ENCODE data around the gene GNB5.

GNB5 gene

GRCh38 chr15:52134502-52135144 lies 56.6 kb downstream of the GNB5 start:
- no peaks in the 10 kb centered on the region for H3K9me3 ChIP-seq (ENCODE audit: control insufficient read depth, low read depth, low read length)
- H3K27me3 ChIP-seq (ENCODE audit: control insufficient read depth, insufficient read depth, low read length), result no peaks in the 10 kb centered on the region
- no peak overlapping the region for H3K4me3 ChIP-seq (ENCODE audit: low read length)
- no peak overlapping the region for H3K9ac ChIP-seq (ENCODE audit: low read length)
- no peak overlapping the region for H3K27ac ChIP-seq (ENCODE audit: low read length)
- peaks cover 7% of the 10 kb centered on the region for H3K36me3 ChIP-seq (ENCODE audit: control insufficient read depth, low read depth, low read length)
- no peaks in the 10 kb centered on the region for H3K4me1 ChIP-seq (ENCODE audit: control insufficient read depth, low read depth, low read length)

- H3K27ac ChIP-seq (ENCODE audit: low read length), result no peak overlapping the region
- no peaks in the 10 kb centered on the region for H3K4me1 ChIP-seq (ENCODE audit: control insufficient read depth, low read depth, low read length)
- H3K9me3 ChIP-seq (ENCODE audit: control insufficient read depth, low read depth, low read length), result no peaks in the 10 kb centered on the region
- no peaks in the 10 kb centered on the region for H3K27me3 ChIP-seq (ENCODE audit: control insufficient read depth, insufficient read depth, low read length)
- H3K36me3 ChIP-seq (ENCODE audit: control insufficient read depth, low read depth, low read length), result peaks cover 7% of the 10 kb centered on the region
- no peak overlapping the region for H3K4me3 ChIP-seq (ENCODE audit: low read length)
- no peak overlapping the region for H3K9ac ChIP-seq (ENCODE audit: low read length)
Observed at GRCh38 chr15:52133510-52134220, 57.5 kb downstream of the GNB5 start.

- Histone ChIP-seq H3K27ac (ENCODE audit: low read length) (no peak overlapping the region), H3K9ac (ENCODE audit: low read length) (no peak overlapping the region), H3K4me1 (ENCODE audit: control insufficient read depth, low read depth, low read length) (no peaks in the 10 kb centered on the region), H3K4me3 (ENCODE audit: low read length) (no peak overlapping the region), H3K27me3 (ENCODE audit: control insufficient read depth, insufficient read depth, low read length) (no peaks in the 10 kb centered on the region), H3K36me3 (ENCODE audit: control insufficient read depth, low read depth, low read length) (peaks cover 7% of the 10 kb centered on the region), H3K9me3 (ENCODE audit: control insufficient read depth, low read depth, low read length) (no peaks in the 10 kb centered on the region)
Observed at GRCh38 chr15:52132066-52132465, 59.1 kb downstream of the GNB5 start.

DNA sequence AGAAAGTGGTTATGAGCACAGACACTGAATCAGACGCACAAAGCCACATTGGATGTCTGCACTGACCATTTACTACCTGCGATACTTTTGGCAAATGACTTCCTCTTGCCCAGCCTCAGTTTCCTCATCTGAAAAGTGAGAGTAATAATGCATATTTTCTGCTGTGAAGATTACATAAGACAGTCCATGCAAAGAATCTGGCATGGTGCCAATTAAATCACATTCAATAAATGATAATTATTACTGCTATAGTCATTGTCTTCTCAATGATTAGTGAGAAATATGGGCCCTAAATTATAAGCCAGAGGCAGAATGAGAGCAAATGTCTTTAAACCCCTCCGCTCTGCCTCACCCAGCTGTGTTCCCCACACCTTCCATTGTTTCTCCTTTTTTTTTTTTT lies 62.6 kb downstream of the GNB5 start:
- Histone ChIP-seq H3K27me3 (ENCODE audit: control insufficient read depth, insufficient read depth, low read length) (no peaks in the 10 kb centered on the region), H3K9me3 (ENCODE audit: control insufficient read depth, low read depth, low read length) (no peaks in the 10 kb centered on the region), H3K4me3 (ENCODE audit: low read length) (no peak overlapping the region), H3K4me1 (ENCODE audit: control insufficient read depth, low read depth, low read length) (no peaks in the 10 kb centered on the region), H3K27ac (ENCODE audit: low read length) (no peak overlapping the region), H3K9ac (ENCODE audit: low read length) (no peak overlapping the region), H3K36me3 (ENCODE audit: control insufficient read depth, low read depth, low read length) (peaks cover 12% of the 10 kb centered on the region)

- Histone ChIP-seq H3K27ac (ENCODE audit: low read length) (no peak overlapping the region), H3K27me3 (ENCODE audit: control insufficient read depth, insufficient read depth, low read length) (no peaks in the 10 kb centered on the region), H3K4me1 (ENCODE audit: control insufficient read depth, low read depth, low read length) (no peaks in the 10 kb centered on the region), H3K9me3 (ENCODE audit: control insufficient read depth, low read depth, low read length) (no peaks in the 10 kb centered on the region), H3K36me3 (ENCODE audit: control insufficient read depth, low read depth, low read length) (peaks cover 6% of the 10 kb centered on the region), H3K4me3 (ENCODE audit: low read length) (no peak overlapping the region), H3K9ac (ENCODE audit: low read length) (no peak overlapping the region)
Observed at GRCh38 chr15:52124270-52124880, 66.8 kb downstream of the GNB5 start.

DNA sequence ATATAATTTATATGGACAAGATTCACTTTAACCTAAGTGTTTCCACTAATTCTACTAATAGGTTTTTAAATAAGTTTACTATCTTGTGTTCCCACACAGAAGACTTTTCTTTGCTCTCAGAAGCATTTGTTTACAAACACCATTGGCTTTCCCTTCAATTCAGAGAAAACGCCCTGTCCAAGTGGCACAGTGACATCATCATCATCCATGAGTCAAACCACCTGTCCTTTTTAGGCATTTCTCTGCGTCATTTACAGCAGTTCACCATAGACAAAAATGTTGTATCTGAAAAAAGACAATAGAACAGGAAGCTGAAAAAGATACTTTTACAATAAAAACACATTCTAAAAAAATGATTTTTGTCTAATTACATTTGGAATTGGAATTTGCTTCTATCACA lies 69.3 kb downstream of the GNB5 start:
- Histone ChIP-seq H3K4me1 (ENCODE audit: control insufficient read depth, low read depth, low read length) (no peaks in the 10 kb centered on the region), H3K9me3 (ENCODE audit: control insufficient read depth, low read depth, low read length) (no peaks in the 10 kb centered on the region), H3K27ac (ENCODE audit: low read length) (no peak overlapping the region), H3K4me3 (ENCODE audit: low read length) (no peak overlapping the region), H3K9ac (ENCODE audit: low read length) (no peak overlapping the region), H3K36me3 (ENCODE audit: control insufficient read depth, low read depth, low read length) (peaks cover 6% of the 10 kb centered on the region), H3K27me3 (ENCODE audit: control insufficient read depth, insufficient read depth, low read length) (no peaks in the 10 kb centered on the region)

DNA sequence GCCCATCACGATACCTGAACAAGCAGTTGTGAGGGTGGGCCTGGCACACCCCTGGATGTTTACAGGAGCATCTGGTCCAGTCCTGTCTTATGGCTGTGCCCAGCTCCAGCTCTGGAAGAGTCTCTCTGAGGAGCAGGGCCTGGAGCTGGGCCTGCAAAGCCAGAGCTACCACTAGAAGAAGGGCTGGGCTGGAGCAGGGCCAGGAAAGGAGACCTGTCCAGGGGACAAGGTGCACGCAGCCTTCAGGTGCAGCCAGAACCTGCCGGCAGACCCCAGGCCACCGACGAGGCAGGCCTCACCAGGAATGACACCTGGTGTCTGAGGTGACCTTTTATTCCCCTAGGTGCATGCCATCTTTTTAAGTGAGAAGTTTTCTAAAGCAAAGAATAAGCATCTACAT lies 70.2 kb downstream of the GNB5 start:
- no peaks in the 10 kb centered on the region for H3K9me3 ChIP-seq (ENCODE audit: control insufficient read depth, low read depth, low read length)
- H3K27ac ChIP-seq (ENCODE audit: low read length), result no peak overlapping the region
- no peaks in the 10 kb centered on the region for H3K4me1 ChIP-seq (ENCODE audit: control insufficient read depth, low read depth, low read length)
- H3K36me3 ChIP-seq (ENCODE audit: control insufficient read depth, low read depth, low read length), result peaks cover 5% of the 10 kb centered on the region
- no peak overlapping the region for H3K9ac ChIP-seq (ENCODE audit: low read length)
- no peak overlapping the region for H3K4me3 ChIP-seq (ENCODE audit: low read length)
- H3K27me3 ChIP-seq (ENCODE audit: control insufficient read depth, insufficient read depth, low read length), result no peaks in the 10 kb centered on the region

GRCh38 chr15:52120488-52120887 lies 70.7 kb downstream of the GNB5 start:
- Histone ChIP-seq H3K27ac (ENCODE audit: low read length) (no peak overlapping the region), H3K27me3 (ENCODE audit: control insufficient read depth, insufficient read depth, low read length) (no peaks in the 10 kb centered on the region), H3K4me1 (ENCODE audit: control insufficient read depth, low read depth, low read length) (no peaks in the 10 kb centered on the region), H3K9me3 (ENCODE audit: control insufficient read depth, low read depth, low read length) (no peaks in the 10 kb centered on the region), H3K36me3 (ENCODE audit: control insufficient read depth, low read depth, low read length) (no peaks in the 10 kb centered on the region), H3K9ac (ENCODE audit: low read length) (no peak overlapping the region), H3K4me3 (ENCODE audit: low read length) (no peak overlapping the region)

- no peaks in the 10 kb centered on the region for H3K4me1 ChIP-seq (ENCODE audit: control insufficient read depth, low read depth, low read length)
Observed at GRCh38 chr15:52118969-52119749, 72.0 kb downstream of the GNB5 start.

DNA sequence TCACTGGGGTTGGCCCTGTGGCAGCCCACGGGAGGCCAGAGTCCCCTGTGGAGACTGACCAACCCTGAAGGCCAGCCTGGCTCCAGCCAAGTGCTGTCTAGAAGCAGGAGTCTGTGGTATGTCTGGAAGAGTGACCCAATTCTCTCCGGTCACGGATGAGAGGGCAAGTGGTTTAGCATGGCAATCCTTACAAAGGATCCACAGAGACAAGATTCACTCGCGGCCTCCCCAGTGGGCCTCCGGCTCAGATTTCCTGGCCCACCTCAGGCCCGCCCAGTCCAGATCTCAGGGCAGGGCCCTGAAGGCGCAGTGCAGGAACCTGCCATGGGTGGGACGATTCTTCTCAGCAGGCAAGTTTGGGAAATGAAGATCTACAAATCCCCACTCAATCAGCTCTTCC lies 73.6 kb downstream of the GNB5 start:
- Histone ChIP-seq H3K9ac (ENCODE audit: low read length) (no peak overlapping the region), H3K36me3 (ENCODE audit: control insufficient read depth, low read depth, low read length) (no peaks in the 10 kb centered on the region), H3K9me3 (ENCODE audit: control insufficient read depth, low read depth, low read length) (no peaks in the 10 kb centered on the region), H3K4me3 (ENCODE audit: low read length) (no peak overlapping the region), H3K4me1 (ENCODE audit: control insufficient read depth, low read depth, low read length) (no peaks in the 10 kb centered on the region), H3K27me3 (ENCODE audit: control insufficient read depth, insufficient read depth, low read length) (no peaks in the 10 kb centered on the region), H3K27ac (ENCODE audit: low read length) (no peak overlapping the region)

More at GRCh38 chr15:52118969-52119749, 72.0 kb downstream of the GNB5 start:
- no peak overlapping the region for H3K4me3 ChIP-seq (ENCODE audit: low read length)
- H3K27ac ChIP-seq (ENCODE audit: low read length), result no peak overlapping the region
- no peaks in the 10 kb centered on the region for H3K36me3 ChIP-seq (ENCODE audit: control insufficient read depth, low read depth, low read length)
- H3K27me3 ChIP-seq (ENCODE audit: control insufficient read depth, insufficient read depth, low read length), result no peaks in the 10 kb centered on the region
- no peak overlapping the region for H3K9ac ChIP-seq (ENCODE audit: low read length)
- no peaks in the 10 kb centered on the region for H3K9me3 ChIP-seq (ENCODE audit: control insufficient read depth, low read depth, low read length)

DNA sequence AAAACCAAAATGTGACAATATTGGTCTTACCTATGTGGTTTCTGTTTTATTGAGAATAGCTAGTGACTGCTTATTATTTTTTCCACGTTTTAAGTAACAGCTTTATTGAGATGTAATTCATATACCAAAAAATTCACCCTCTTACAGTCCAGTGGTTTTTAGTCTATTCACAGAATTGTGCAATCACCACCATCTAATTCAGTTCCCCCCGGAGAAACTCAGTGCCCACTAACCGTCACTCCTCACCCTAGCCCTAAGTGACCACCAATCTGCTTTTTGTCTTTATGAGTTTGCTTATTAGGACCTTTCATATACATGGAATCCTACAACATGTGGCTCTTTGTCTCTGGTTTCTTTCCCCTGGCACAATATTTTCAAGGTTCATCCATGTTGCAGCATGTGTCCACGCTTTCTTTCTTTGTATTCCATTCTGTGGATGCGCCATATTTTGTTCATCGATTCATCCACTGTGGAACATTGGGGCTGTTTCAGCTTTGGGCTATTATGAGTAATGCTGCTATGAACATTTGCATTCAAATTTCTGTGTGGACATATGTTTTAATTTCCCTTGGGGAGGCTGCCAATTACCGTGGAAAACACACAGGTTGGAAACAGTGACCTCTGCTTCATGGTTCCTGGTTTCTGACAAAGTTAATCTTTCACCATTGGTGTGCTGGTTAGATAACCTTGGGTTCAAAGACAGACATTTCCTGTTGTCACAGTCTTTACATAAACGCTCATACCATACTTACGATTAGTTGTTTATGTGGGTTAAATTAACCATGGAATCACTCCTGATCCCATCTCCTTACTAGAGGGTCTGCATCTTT lies 75.4 kb downstream of the GNB5 start:
- Histone ChIP-seq H3K4me1 (ENCODE audit: control insufficient read depth, low read depth, low read length) (no peaks in the 10 kb centered on the region), H3K9me3 (ENCODE audit: control insufficient read depth, low read depth, low read length) (no peaks in the 10 kb centered on the region), H3K36me3 (ENCODE audit: control insufficient read depth, low read depth, low read length) (no peaks in the 10 kb centered on the region), H3K27ac (ENCODE audit: low read length) (no peak overlapping the region), H3K27me3 (ENCODE audit: control insufficient read depth, insufficient read depth, low read length) (no peaks in the 10 kb centered on the region), H3K9ac (ENCODE audit: low read length) (no peak overlapping the region), H3K4me3 (ENCODE audit: low read length) (no peak overlapping the region)

All from iPS-18a (cell line).